ENCODE data around the gene RASEF. TPM values are rescaled to one million over a fixed set of nuclear protein-coding genes. Genes with fewer than 3 reads are reported as not detected.

The RASEF gene
- total and polyA plus RNA-seq, 12 donors: under 0.01 to 0.24 (median 0.08) TPM; not detected in 4

- no peak for TF ChIP-seq CTCF (IDR thresholded peaks at IDR 0.05)
Observed at GRCh38 chr9:83069651-83070050, 6.7 kb upstream of the RASEF start.

GRCh38 chr9:83068414-83068813 lies 5.5 kb upstream of the RASEF start:
- 69 to 71% methylated on average over 1 of the region's 1 CpG for WGBS, 2 donors
- intact Hi-C loops (cut with DNase I): no loop called here
- no peak overlapping the region for H3K27ac ChIP-seq

More at GRCh38 chr9:83069651-83070050, 6.7 kb upstream of the RASEF start:
- intact Hi-C loops (cut with DNase I): no loop called here
- no peak overlapping the region for H3K4me3 ChIP-seq
- ATAC-seq (no peak), DNase-seq (no peak)
- H3K27ac ChIP-seq: no peak overlapping the region
- H3K4me1 ChIP-seq: no peaks in the 10 kb centered on the region
- H3K9me3 ChIP-seq: peaks cover 0 to 7% (median 0%) of the 10 kb centered on the region in 11 donors
- H3K36me3 ChIP-seq: no peaks in the 10 kb centered on the region
- 71 to 83% methylated on average over 1 of the region's 1 CpG for WGBS, 2 donors
- peaks cover 0 to 28% (median 12%) of the 10 kb centered on the region in 7 donors for H3K27me3 ChIP-seq

GRCh38 chr9:83067579-83067978 lies 4.6 kb upstream of the RASEF start:
- TF ChIP-seq CTCF (IDR thresholded peaks at IDR 0.05): no peak
- WGBS, 2 donors: 84 to 91% methylated on average over 2 of the region's 2 CpGs
- peaks cover 0 to 7% (median 0%) of the 10 kb centered on the region in 11 donors for H3K9me3 ChIP-seq
- peaks cover 6 to 49% (median 33%) of the 10 kb centered on the region in 7 donors for H3K27me3 ChIP-seq
- no peak overlapping the region for H3K4me3 ChIP-seq
- H3K27ac ChIP-seq: no peak overlapping the region
- intact Hi-C loops (cut with DNase I): no loop called here
- DNase-seq: no peak
- H3K36me3 ChIP-seq: no peaks in the 10 kb centered on the region
- peaks cover 0 to 8% (median 7%) of the 10 kb centered on the region in 9 donors for H3K4me1 ChIP-seq
- no peak for ATAC-seq

More at GRCh38 chr9:83068414-83068813, 5.5 kb upstream of the RASEF start:
- DNase-seq (no peak), ATAC-seq (no peak)
- Histone ChIP-seq H3K36me3 (no peaks in the 10 kb centered on the region), H3K9me3 (peaks cover 0 to 7% (median 0%) of the 10 kb centered on the region in 11 donors), H3K27me3 (peaks cover 0 to 40% (median 24%) of the 10 kb centered on the region in 7 donors), H3K4me3 (no peak overlapping the region), H3K4me1 (no peaks in the 10 kb centered on the region)
- TF ChIP-seq CTCF (IDR thresholded peaks at IDR 0.05): no peak

- 78 to 83% methylated on average over 5 of the region's 5 CpGs for WGBS, 2 donors
- H3K36me3 ChIP-seq: no peaks in the 10 kb centered on the region
- peaks cover 0 to 7% (median 0%) of the 10 kb centered on the region in 11 donors for H3K9me3 ChIP-seq
- intact Hi-C loops (cut with DNase I): no loop called here
- H3K4me3 ChIP-seq: no peak overlapping the region
- DNase-seq: no peak
- peaks cover 0 to 16% (median 15%) of the 10 kb centered on the region in 9 donors for H3K4me1 ChIP-seq
- TF ChIP-seq CTCF (IDR thresholded peaks at IDR 0.05): no peak
- peaks cover 7 to 57% (median 41%) of the 10 kb centered on the region in 7 donors for H3K27me3 ChIP-seq
- H3K27ac ChIP-seq: no peak overlapping the region
- ATAC-seq: no peak
Observed at GRCh38 chr9:83066771-83067170, 3.8 kb upstream of the RASEF start.

Measured in heart right ventricle (tissue), 16 donors.